Adrenal gland (tissue), 12 donors: ENCODE results near the gene PIEZO2. TPM values are rescaled to one million over a fixed set of nuclear protein-coding genes. Genes with fewer than 3 reads are reported as not detected.

Experiments
- DNase-seq, 7 donors: peaks; one replicate each; pipeline ENCODE4 v3.0.0-alpha.2; 2019 to 2020
- H3K27ac ChIP-seq, 5 donors: fragments of 200-600 bp; sonication (generic) in 4 of 5; 1 replicate in 3 of 5; 2 replicates in 2 of 5; pipeline versions ENCODE4 v1.5.1 to v1.8.0; 2016 to 2020; ENCODE audit warnings: mild to moderate bottlenecking in 1 of 5
- H3K27me3 ChIP-seq: fragments of 200-600 bp; 2 replicates; pipeline ENCODE4 v1.8.0; 2021
- H3K36me3 ChIP-seq, 2 donors: fragments of 200-600 bp; replicated peaks in 1 of 2; 1 replicate in 1 of 2; 2 replicates in 1 of 2; pipeline versions ENCODE4 v1.5.1 to v1.8.0; 2018 to 2022
- H3K4me1 ChIP-seq, 2 donors: fragments of 200-600 bp; replicated peaks in 1 of 2; 1 replicate in 1 of 2; 2 replicates in 1 of 2; pipeline versions ENCODE4 v1.5.1 to v1.8.0; 2018 to 2021
- H3K4me3 ChIP-seq, 4 donors: fragments of 200-600 bp; sonication (generic) in 3 of 4; one replicate each; pipeline ENCODE4 v1.5.1; 2016 to 2018
- H3K9me3 ChIP-seq, 3 donors: fragments of 200-600 bp; sonication (generic) in 1 of 3; replicated peaks in 1 of 3; 1 replicate in 2 of 3; 2 replicates in 1 of 3; pipeline versions ENCODE4 v1.5.1 to v1.8.0; 2016 to 2021
- CTCF ChIP-seq, 6 experiments: fragments of 450-650 bp in 4 of 6; fragments of 200-600 bp in 2 of 6; sonication (generic) in 1 of 6; IDR thresholded peaks; 1 replicate in 5 of 6; 2 replicates in 1 of 6; pipeline versions ENCODE4 v1.5.1 to v1.8.0; 2016 to 2021; ENCODE audit warnings: antibody characterized with exemption in 6 of 6, mild to moderate bottlenecking in 2 of 6, moderate library complexity in 1 of 6
- POLR2A ChIP-seq, 2 donors: fragments of 450-650 bp; IDR thresholded peaks; one replicate each; pipeline ENCODE4 v1.6.1; 2017; ENCODE audit warnings: antibody characterized with exemption in 2 of 2, mild to moderate bottlenecking in 2 of 2, moderate library complexity in 1 of 2
- WGBS, 4 donors: extraction: QIAGEN DNeasy Blood & Tissue Kit in 2 of 4; methylation state at CpG; one replicate each; pipeline versions ENCODE4 v1.1.5 to v1.1.7; 2013 to 2017; 5-methylcytosine and 5-hydroxymethylcytosine counted together
- intact Hi-C, 2 donors: fragments of 100-400 bp; cut with DNase I; formaldehyde crosslinking; loops; one replicate each; pipeline versions ENCODE4 v1.14.1 to v1.15.0; 2022 to 2023
- polyA plus RNA-seq, 3 donors: library from polyadenylated mRNA; stranded (reverse); fragments of 200-250 nt in 2 of 3; fragments of 350-450 nt in 1 of 3; fragmentation: Illumina TruSeq in 1 of 3; extraction: RNeasy Lipid Tissue Mini Kit (QIAGEN cat#74804) in 1 of 3; gene quantifications; one replicate each; pipeline ENCODE4 v1.2.3, GENCODE V29; 2013 to 2014
- total RNA-seq, 9 donors: library from RNA; depleted of rRNA in 4 of 9; stranded (reverse); fragments of >200 nt in 4 of 9; fragments of 120-200 nt in 1 of 9; fragmentation: NEBNext Ultra II Directional in 1 of 9; extraction: Animal tissue kit (Norgen Biotek cat#: 25700) in 1 of 9; gene quantifications; one replicate each; pipeline versions ENCODE4 v1.1.0 to v1.2.4, GENCODE V29; 2013 to 2023
- donor health status: healthy with polysubstance abuse.
- donor health status: Bipolar disorder and iron deficiency.
- donor health status: DM: yes; HTN: yes; CAD: no.
- donor health status: DM: no; HTN: no; CAD: no.
- donor health status: DM: no; HTN: no; CAD: no.
- donor health status: DM: yes; HTN: yes; CAD: no.

The PIEZO2 gene
- total and polyA plus RNA-seq, 12 donors: 0.88 to 18.0 (median 2.6) TPM

GRCh38 chr18:11162889-11163288, 13.5 kb upstream of the PIEZO2 start:
- no peak for DNase-seq
- intact Hi-C loops: no loop called here
- no peak for TF ChIP-seq POLR2A (IDR thresholded peaks at IDR 0.05)
- no peak for TF ChIP-seq CTCF (IDR thresholded peaks at IDR 0.05)
- Histone ChIP-seq H3K36me3 (no peaks in the 10 kb centered on the region), H3K4me1 (no peaks in the 10 kb centered on the region), H3K9me3 (no peaks in the 10 kb centered on the region), H3K27me3 (peaks cover 4% of the 10 kb centered on the region), H3K27ac (no peak overlapping the region), H3K4me3 (no peak overlapping the region)
- WGBS, 4 donors: 58 to 85% (median 70%) methylated on average over 5 of the region's 5 CpGs

- 81 to 90% (median 87%) methylated on average over 3 of the region's 3 CpGs for WGBS, 4 donors
- Histone ChIP-seq H3K4me3 (no peak overlapping the region), H3K9me3 (no peaks in the 10 kb centered on the region), H3K27me3 (peaks cover 4% of the 10 kb centered on the region), H3K27ac (no peak overlapping the region), H3K36me3 (no peaks in the 10 kb centered on the region), H3K4me1 (no peaks in the 10 kb centered on the region)
- no peak for DNase-seq
- no peak for TF ChIP-seq POLR2A (IDR thresholded peaks at IDR 0.05)
- no peak for TF ChIP-seq CTCF (IDR thresholded peaks at IDR 0.05)
- intact Hi-C loops: no loop called here
Measured at GRCh38 chr18:11162462-11162861, 13.1 kb upstream of the PIEZO2 start.

GRCh38 chr18:11160313-11160712, 10.9 kb upstream of the PIEZO2 start:
- no peaks in the 10 kb centered on the region for H3K4me1 ChIP-seq
- TF ChIP-seq POLR2A (IDR thresholded peaks at IDR 0.05) (no peak), CTCF (IDR thresholded peaks at IDR 0.05) (no peak)
- H3K4me3 ChIP-seq: no peak overlapping the region
- H3K27ac ChIP-seq: no peak overlapping the region
- intact Hi-C loops: no loop called here
- DNase-seq: no peak
- no peaks in the 10 kb centered on the region for H3K9me3 ChIP-seq
- peaks cover 4% of the 10 kb centered on the region for H3K27me3 ChIP-seq
- H3K36me3 ChIP-seq: no peaks in the 10 kb centered on the region
- 73 to 88% (median 83%) methylated on average over 2 of the region's 2 CpGs for WGBS, 4 donors

- H3K4me1 ChIP-seq: no peaks in the 10 kb centered on the region
- H3K36me3 ChIP-seq: no peaks in the 10 kb centered on the region
- no peak overlapping the region for H3K4me3 ChIP-seq
- intact Hi-C loops: loop anchor here (5.0 to 10.0 kb wide), 3 partner anchors 115 to 595 kb away; no protein-coding TSS in a partner anchor
- 62 to 81% (median 70%) methylated on average over 4 of the region's 4 CpGs for WGBS, 4 donors
- TF ChIP-seq CTCF (IDR thresholded peaks at IDR 0.05): no peak
- TF ChIP-seq POLR2A (IDR thresholded peaks at IDR 0.05): no peak
- no peak for DNase-seq
- H3K27ac ChIP-seq: no peak overlapping the region
- no peaks in the 10 kb centered on the region for H3K9me3 ChIP-seq
- H3K27me3 ChIP-seq: peaks cover 4% of the 10 kb centered on the region
Measured at GRCh38 chr18:11159844-11160243, 10.5 kb upstream of the PIEZO2 start.
